ENCODE measurements around the gene SMYD3. TPM values are rescaled to one million over a fixed set of nuclear protein-coding genes. Genes with fewer than 3 reads are reported as not detected.

SMYD3 gene
- total and polyA plus RNA-seq, 2 of the 4 experiments (the other 2 are of a cell fraction), result 26.5 to 37.6 TPM

- H3K23ac ChIP-seq (ENCODE audit: low read depth, low read length), result peak overlapping the region; percentile 54; the same call in 1 of the 2 replicates
- H2AFZ ChIP-seq (replicated peaks; ENCODE audit: low read length, poor library complexity), result peak overlapping the region; percentile 81
- no peak overlapping the region for H2AK9ac ChIP-seq (replicated peaks; ENCODE audit: low read depth, low read length, poor library complexity)
- 0 out of 2 replicates have a peak overlapping the region, but pooled peaks have one; percentile 22 for H2BK120ac ChIP-seq (ENCODE audit: low read depth, low read length)
- no peak overlapping the region for H4K91ac ChIP-seq (ENCODE audit: insufficient read depth, low read depth, low read length)
- peak overlapping the region; percentile 15; the same call in 1 of the 2 replicates for H3K4ac ChIP-seq (ENCODE audit: low read depth, low read length)
- H3K9ac ChIP-seq (ENCODE audit: low read depth, low read length), result no peak overlapping the region
- in situ Hi-C loops (cut with MboI; ENCODE audit: low sequenced_read_pairs), result no loop called here
- no peak overlapping the region for H2AK5ac ChIP-seq (ENCODE audit: low read depth, low read length)
- BruUV-seq (replicated peaks), result no TSS peak
- intact Hi-C loops (cut with micrococcal nuclease), result no loop called here
- no peaks in the 10 kb centered on the region for H3K36me3 ChIP-seq (ENCODE audit: control insufficient read depth, insufficient read depth, low read length)
- peak; percentile 23 for DNase-seq
- ATAC-seq (ENCODE audit: low read depth), result peak; percentile 35
- peak overlapping the region in 1 of 2 experiments; percentile 54; a peak in 2 of 4 replicates for H4K8ac ChIP-seq (ENCODE audit: low read depth in 2 of 2, low read length in 2 of 2)
- H3K9me3 ChIP-seq (ENCODE audit: control insufficient read depth, insufficient read depth, low read length), result no peaks in the 10 kb centered on the region
- peaks cover 2% of the 10 kb centered on the region; the same call in 1 of the 2 replicates for H3K4me1 ChIP-seq (ENCODE audit: control insufficient read depth, insufficient read depth, low read length)
- no peak for TF ChIP-seq SMC3 (IDR thresholded peaks at IDR 0.05; ENCODE audit: low read depth, low read length)
- TF ChIP-seq MXI1 (IDR thresholded peaks at IDR 0.05; ENCODE audit: borderline replicate concordance, low read depth, low read length), result 0 out of 2 replicates have a peak, but pooled peaks have one; percentile 39
- H3K14ac ChIP-seq (replicated peaks; ENCODE audit: low read depth, low read length), result peak overlapping the region; percentile 4; the same call in 1 of the 2 replicates
- H3K4me2 ChIP-seq (ENCODE audit: low read depth, low read length), result peak overlapping the region; percentile 27
- H4K20me1 ChIP-seq (ENCODE audit: insufficient read depth, low read length), result no peaks in the 10 kb centered on the region
- no peak overlapping the region for H2BK5ac ChIP-seq (ENCODE audit: low read depth, low read length, poor library complexity, severe bottlenecking)
- H3K9me1 ChIP-seq (ENCODE audit: insufficient read depth, low read length), result no peaks in the 10 kb centered on the region
- peaks cover 0 to 2% of the 10 kb centered on the region in 2 experiments; a peak in 2 of 4 replicates for H3K79me1 ChIP-seq (ENCODE audit: low read depth in 1 of 2, low read length in 2 of 2)
- H3K18ac ChIP-seq (ENCODE audit: low read depth, low read length), result no peak overlapping the region
- no peak overlapping the region; the same call in 1 of the 2 replicates for H4K5ac ChIP-seq (ENCODE audit: low read depth, low read length)
- H3K56ac ChIP-seq (ENCODE audit: extremely low read depth, insufficient read depth, low read length), result no peak overlapping the region
- 9% methylated on average over 5 of the region's 11 CpGs; no CpG with 5 or more reads in 1 of the 2 experiments for WGBS, 2 experiments (ENCODE audit: extremely low coverage in 2 of 2, insufficient read length in 1 of 2)
- H2BK15ac ChIP-seq (ENCODE audit: low read depth, low read length), result no peak overlapping the region
- H2BK20ac ChIP-seq (ENCODE audit: low read depth, low read length), result no peak overlapping the region
- no peaks in the 10 kb centered on the region for H3K27me3 ChIP-seq (ENCODE audit: control insufficient read depth, insufficient read depth, low read length)
- dilution Hi-C loops (cut with HindIII; ENCODE audit: low sequenced_read_pairs, unreplicated experiment), result no loop called here
- H3K27ac ChIP-seq (ENCODE audit: insufficient read depth, low read length), result no peak overlapping the region
- CTCF ChIA-PET, result no interaction called here
- POLR2A ChIA-PET (ENCODE audit: unreplicated experiment), result no interaction called here
- no peak overlapping the region for H3K4me3 ChIP-seq (ENCODE audit: insufficient read depth, low read depth, low read length)
Observed at GRCh38 chr1:246035060-246035541, 472.0 kb downstream of the SMYD3 start.
